Body of pancreas (tissue), 4 donors: ENCODE data around the gene LGALS1.

Experiments used
- POLR2A ChIP-seq, 3 donors: fragments of 450-650 bp; IDR thresholded peaks; one replicate each; pipeline ENCODE4 v1.6.1; 2016; ENCODE audit warnings: antibody characterized with exemption in 3 of 3, mild to moderate bottlenecking in 2 of 3
- TF ChIP-seq, protein P1 (sequence below), 7 experiments: fragments of 450-650 bp in 4 of 7; fragments of 200-600 bp in 3 of 7; sonication (generic) in 3 of 7; IDR thresholded peaks; one replicate each; pipeline ENCODE4 v1.5.1; 2016 to 2019; ENCODE audit warnings: antibody characterized with exemption in 7 of 7

DNA sequence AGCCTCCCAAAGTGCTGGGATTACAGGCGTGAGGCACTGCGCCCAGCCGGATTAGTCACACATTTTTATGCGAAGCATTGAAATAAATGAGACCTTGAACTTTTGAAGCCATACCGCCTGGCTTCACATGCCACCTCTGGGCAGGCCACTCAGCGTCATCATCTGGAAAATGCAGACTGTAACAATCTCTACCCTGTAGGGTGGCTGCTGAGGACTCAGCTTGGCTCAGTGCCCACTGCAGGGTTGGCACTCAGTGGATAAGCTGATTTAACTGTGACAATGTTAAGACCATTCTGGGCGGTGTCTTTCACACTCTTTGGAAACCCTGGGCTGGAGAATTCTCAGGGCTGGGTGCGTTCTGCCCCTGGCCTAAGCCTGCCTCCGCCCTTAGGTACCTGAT, 27.5 kb upstream of the LGALS1 start:
- TF ChIP-seq, protein P1, sequence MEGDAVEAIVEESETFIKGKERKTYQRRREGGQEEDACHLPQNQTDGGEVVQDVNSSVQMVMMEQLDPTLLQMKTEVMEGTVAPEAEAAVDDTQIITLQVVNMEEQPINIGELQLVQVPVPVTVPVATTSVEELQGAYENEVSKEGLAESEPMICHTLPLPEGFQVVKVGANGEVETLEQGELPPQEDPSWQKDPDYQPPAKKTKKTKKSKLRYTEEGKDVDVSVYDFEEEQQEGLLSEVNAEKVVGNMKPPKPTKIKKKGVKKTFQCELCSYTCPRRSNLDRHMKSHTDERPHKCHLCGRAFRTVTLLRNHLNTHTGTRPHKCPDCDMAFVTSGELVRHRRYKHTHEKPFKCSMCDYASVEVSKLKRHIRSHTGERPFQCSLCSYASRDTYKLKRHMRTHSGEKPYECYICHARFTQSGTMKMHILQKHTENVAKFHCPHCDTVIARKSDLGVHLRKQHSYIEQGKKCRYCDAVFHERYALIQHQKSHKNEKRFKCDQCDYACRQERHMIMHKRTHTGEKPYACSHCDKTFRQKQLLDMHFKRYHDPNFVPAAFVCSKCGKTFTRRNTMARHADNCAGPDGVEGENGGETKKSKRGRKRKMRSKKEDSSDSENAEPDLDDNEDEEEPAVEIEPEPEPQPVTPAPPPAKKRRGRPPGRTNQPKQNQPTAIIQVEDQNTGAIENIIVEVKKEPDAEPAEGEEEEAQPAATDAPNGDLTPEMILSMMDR (IDR thresholded peaks at IDR 0.05): no peak
- no peak for TF ChIP-seq POLR2A (IDR thresholded peaks at IDR 0.05)
